ENCODE results near the gene HMGA1.
A peak's percentile ranks its signal among the peaks of the same experiment; 100 is the strongest.

GRCh38 chr6:34248727-34249468 lies 12.2 kb downstream of the HMGA1 start, which contains the start of gene SMIM29:
- TF ChIP-seq CTCF (IDR thresholded peaks at IDR 0.05) (peak; percentile 90 to 99 (median 97)), POLR2A (IDR thresholded peaks at IDR 0.05) (peak in 3 of 4 donors; percentile 38 to 88 (median 51))
